IMR-90 (cell line): Measurements from ENCODE around the gene THY1. TPM values are rescaled to one million over a fixed set of nuclear protein-coding genes. Genes with fewer than 3 reads are reported as not detected.
A peak's percentile ranks its signal among the peaks of the same experiment; 100 is the strongest.

Experiments used
- ATAC-seq: fragments of 200-7000 bp; cut with Tn5 transposase; 2 replicates; pipeline ENCODE4 v1.9.1; 2020; ENCODE audit warnings: low read depth, mild to moderate bottlenecking, moderate library complexity
- BruUV-seq: library from RNA; stranded (reverse); fragments of 400-500 nt; replicated peaks from 2 replicates; lab custom pipeline; 2021; lab: Mats Ljungman, UMichigan
- CTCF ChIA-PET: fragments of 300-600 bp; formaldehyde crosslinking; extraction: SDS; loops from one replicate; lab custom pipeline; 2021; ENCODE audit warnings: antibody characterized with exemption; lab: Yijun Ruan, JAX
- POLR2A ChIA-PET: fragments of 300-600 bp; sonication (Branson Sonifier 250); formaldehyde crosslinking; loops from one replicate; lab custom pipeline; 2022; ENCODE audit warnings: antibody characterized with exemption; ENCODE audit not compliant: unreplicated experiment; lab: Charles Lee
- DNase-seq: peaks from one replicate; pipeline ENCODE4 v3.0.0; 2013
- H2AFZ ChIP-seq: replicated peaks from 2 replicates; pipeline ENCODE3; 2013; ENCODE audit warnings: low read length, mild to moderate bottlenecking; ENCODE audit not compliant: poor library complexity
- H2AK5ac ChIP-seq: 2 replicates; pipeline ENCODE4 v1.6.1; 2013; ENCODE audit warnings: low read depth, low read length, inconsistent platforms
- H2AK9ac ChIP-seq: replicated peaks from 2 replicates; pipeline ENCODE3; 2013; ENCODE audit warnings: mild to moderate bottlenecking, low read depth, low read length, moderate library complexity; ENCODE audit not compliant: poor library complexity
- H2BK120ac ChIP-seq: 2 replicates; pipeline ENCODE4 v1.6.1; 2013; ENCODE audit warnings: low read depth, low read length, inconsistent platforms
- H2BK15ac ChIP-seq: 3 replicates; pipeline ENCODE4 v1.6.1; 2013; ENCODE audit warnings: low read depth, low read length, inconsistent platforms
- H2BK20ac ChIP-seq: 2 replicates; pipeline ENCODE4 v1.6.1; 2013; ENCODE audit warnings: low read depth, mild to moderate bottlenecking, inconsistent platforms, low read length, moderate library complexity
- H2BK5ac ChIP-seq: 2 replicates; pipeline ENCODE4 v1.6.1; 2013; ENCODE audit warnings: mild to moderate bottlenecking, low read depth, low read length, inconsistent platforms; ENCODE audit not compliant: poor library complexity, severe bottlenecking
- H3K14ac ChIP-seq: replicated peaks from 2 replicates; pipeline ENCODE4 v1.6.1; 2013; ENCODE audit warnings: low read depth, low read length, inconsistent platforms
- H3K18ac ChIP-seq: 2 replicates; pipeline ENCODE4 v1.6.1; 2013; ENCODE audit warnings: low read depth, low read length, control low read depth
- H3K23ac ChIP-seq: 2 replicates; pipeline ENCODE4 v1.6.1; 2013; ENCODE audit warnings: low read depth, low read length, inconsistent platforms
- H3K27ac ChIP-seq: 2 replicates; pipeline ENCODE4 v1.5.1; 2013; ENCODE audit warnings: mild to moderate bottlenecking, control low read depth, low read length; ENCODE audit not compliant: insufficient read depth
- H3K27me3 ChIP-seq: 2 replicates; pipeline ENCODE4 v1.6.1; 2013; ENCODE audit warnings: low read length; ENCODE audit not compliant: control insufficient read depth, insufficient read depth
- H3K36me3 ChIP-seq: 2 replicates; pipeline ENCODE4 v1.6.1; 2013; ENCODE audit warnings: low read length, mixed read lengths; ENCODE audit not compliant: control insufficient read depth, insufficient read depth
- H3K4ac ChIP-seq: 2 replicates; pipeline ENCODE4 v1.6.1; 2013; ENCODE audit warnings: low read depth, low read length, inconsistent platforms
- H3K4me1 ChIP-seq: 2 replicates; pipeline ENCODE4 v1.6.1; 2013; ENCODE audit warnings: low read length, mixed read lengths; ENCODE audit not compliant: control insufficient read depth, insufficient read depth
- H3K4me2 ChIP-seq: 2 replicates; pipeline ENCODE4 v1.6.1; 2013; ENCODE audit warnings: low read depth, mild to moderate bottlenecking, control low read depth, low read length, moderate library complexity
- H3K4me3 ChIP-seq: 2 replicates; pipeline ENCODE4 v1.5.1; 2013; ENCODE audit warnings: low read depth, mild to moderate bottlenecking, control low read depth, low read length, moderate library complexity; ENCODE audit not compliant: insufficient read depth
- H3K56ac ChIP-seq: 2 replicates; pipeline ENCODE4 v1.6.1; 2013; ENCODE audit warnings: low read length, inconsistent platforms; ENCODE audit not compliant: insufficient read depth; ENCODE audit errors: extremely low read depth
- H3K79me1 ChIP-seq, 2 experiments: 2 replicates each; pipeline ENCODE4 v1.6.1; 2013; ENCODE audit warnings: low read length in 2 of 2, inconsistent platforms in 1 of 2, low read depth in 1 of 2
- H3K9ac ChIP-seq: 2 replicates; pipeline ENCODE4 v1.6.1; 2013; ENCODE audit warnings: low read depth, low read length, control low read depth
- H3K9me1 ChIP-seq: 2 replicates; pipeline ENCODE4 v1.6.1; 2013; ENCODE audit warnings: low read length, inconsistent platforms; ENCODE audit not compliant: insufficient read depth
- H3K9me3 ChIP-seq: 2 replicates; pipeline ENCODE4 v1.6.1; 2013; ENCODE audit warnings: low read length; ENCODE audit not compliant: control insufficient read depth, insufficient read depth
- H4K20me1 ChIP-seq: 2 replicates; pipeline ENCODE4 v1.6.1; 2013; ENCODE audit warnings: low read length, inconsistent platforms; ENCODE audit not compliant: insufficient read depth
- H4K5ac ChIP-seq: 2 replicates; pipeline ENCODE4 v1.6.1; 2013; ENCODE audit warnings: mild to moderate bottlenecking, low read depth, low read length, control low read depth
- H4K8ac ChIP-seq, 2 experiments: 2 replicates each; pipeline ENCODE4 v1.6.1; 2013; ENCODE audit warnings: low read depth in 2 of 2, low read length in 2 of 2, control low read depth in 1 of 2, inconsistent platforms in 1 of 2
- H4K91ac ChIP-seq: 2 replicates; pipeline ENCODE4 v1.6.1; 2013; ENCODE audit warnings: low read depth, low read length, inconsistent platforms; ENCODE audit not compliant: insufficient read depth
- BHLHE40 ChIP-seq: fragments of 150-350 bp; IDR thresholded peaks from 2 replicates; pipeline ENCODE4 v1.6.1; 2016; ENCODE audit warnings: mild to moderate bottlenecking, low read depth, low read length
- CEBPB ChIP-seq: IDR thresholded peaks from 2 replicates; pipeline ENCODE4 v1.6.1; 2012; ENCODE audit warnings: low read depth, low read length, improper control_type of control experiment
- CTCF ChIP-seq: conservative IDR thresholded peaks from 2 replicates; pipeline ENCODE4 v1.5.1; 2012; ENCODE audit warnings: mild to moderate bottlenecking, low read depth, low read length, improper control_type of control experiment
- FOS ChIP-seq: fragments of 150-350 bp; IDR thresholded peaks from 2 replicates; pipeline ENCODE4 v1.6.1; 2016; ENCODE audit warnings: low read depth, low read length
- MAFK ChIP-seq: IDR thresholded peaks from 2 replicates; pipeline ENCODE4 v1.6.1; 2012; ENCODE audit warnings: low read depth, low read length, improper control_type of control experiment
- MXI1 ChIP-seq: IDR thresholded peaks from 2 replicates; pipeline ENCODE4 v1.6.1; 2012; ENCODE audit warnings: low read depth, mild to moderate bottlenecking, low read length, moderate library complexity, borderline replicate concordance
- NFE2L2 ChIP-seq: fragments of 150-350 bp; IDR thresholded peaks from 2 replicates; pipeline ENCODE4 v1.6.1; 2016; ENCODE audit warnings: low read depth, mild to moderate bottlenecking, low read length
- RAD21 ChIP-seq: IDR thresholded peaks from 2 replicates; pipeline ENCODE4 v1.6.1; 2012; ENCODE audit warnings: low read length, improper control_type of control experiment
- RCOR1 ChIP-seq: IDR thresholded peaks from 2 replicates; pipeline ENCODE4 v1.6.1; 2012; ENCODE audit warnings: mild to moderate bottlenecking, low read length, improper control_type of control experiment; ENCODE audit not compliant: insufficient replicate concordance
- RFX5 ChIP-seq: IDR thresholded peaks from 2 replicates; pipeline ENCODE4 v1.8.0; 2012; ENCODE audit warnings: low read depth, mild to moderate bottlenecking, low read length, moderate library complexity
- SMC3 ChIP-seq: fragments of 150-350 bp; IDR thresholded peaks from 2 replicates; pipeline ENCODE4 v1.6.1; 2016; ENCODE audit warnings: low read depth, mild to moderate bottlenecking, antibody characterized with exemption, low read length, moderate library complexity
- USF2 ChIP-seq: fragments of 150-350 bp; IDR thresholded peaks from 2 replicates; pipeline ENCODE4 v1.6.1; 2017; ENCODE audit warnings: mild to moderate bottlenecking, antibody characterized with exemption, low read length, low read depth
- WGBS, 2 experiments: methylation state at CpG; one replicate each; pipeline versions ENCODE4 v1.1.5 to v1.1.7; 2013; ENCODE audit warnings: missing lambda C conversion rate in 2 of 2; ENCODE audit not compliant: insufficient read length in 1 of 2; ENCODE audit errors: extremely low coverage in 2 of 2; 5-methylcytosine and 5-hydroxymethylcytosine counted together
- dilution Hi-C: fragments of 300-500 bp; cut with HindIII; formaldehyde crosslinking; loops from one replicate; pipeline ENCODE4 v1.14.3; 2018; ENCODE audit warnings: low sequenced_read_pairs; ENCODE audit not compliant: unreplicated experiment
- in situ Hi-C: fragments of 300-500 bp; cut with MboI; formaldehyde crosslinking; loops from 3 replicates; pipeline ENCODE4 v1.14.3; 2019; ENCODE audit warnings: low sequenced_read_pairs, inconsistent platforms, mixed read lengths
- intact Hi-C: fragments of 100-400 bp; cut with micrococcal nuclease; formaldehyde crosslinking; loops from 2 replicates; pipeline ENCODE4 v1.10.0; 2022
- polyA plus RNA-seq, 3 experiments: library from polyadenylated mRNA; depleted of rRNA; stranded (reverse); fragments of >200 nt; gene quantifications; 2 replicates each; pipeline ENCODE4 v1.2.3, GENCODE V29; 2012; ENCODE audit warnings: low replicate concordance in 1 of 3
- total RNA-seq: library from RNA; depleted of rRNA; stranded (reverse); fragments of >200 nt; gene quantifications from 2 replicates; pipeline ENCODE4 v1.2.3, GENCODE V29; 2012

Gene THY1
- total and polyA plus RNA-seq, 2 of the 4 experiments (the other 2 are of a cell fraction), result 703 to 2,603 TPM

GRCh38 chr11:119449498-119449897 lies 26.5 kb upstream of the THY1 start:
- Histone ChIP-seq H3K4me3 (no peak overlapping the region), H4K8ac (peak overlapping the region in 1 of 2 experiments; percentile 64; a peak in 1 of 4 replicates), H4K5ac (peak overlapping the region; percentile 53; the same call in 1 of the 2 replicates), H3K9ac (no peak overlapping the region), H3K4ac (peak overlapping the region; percentile 30; the same call in 1 of the 2 replicates), H3K27ac (peak overlapping the region; percentile 17; the same call in 1 of the 2 replicates), H4K91ac (no peak overlapping the region), H3K4me1 (peaks cover 17% of the 10 kb centered on the region), H2BK20ac (0 out of 2 replicates have a peak overlapping the region, but pooled peaks have one; percentile 79), H3K14ac (peak overlapping the region; percentile 17; the same call in 1 of the 2 replicates), H2BK15ac (0 out of 3 replicates have a peak overlapping the region, but pooled peaks have one; percentile 52), H3K9me1 (peaks cover 9% of the 10 kb centered on the region), H3K18ac (peak overlapping the region; percentile 74), H2BK120ac (peak overlapping the region; percentile 94; the same call in 1 of the 2 replicates), H2AFZ (no peak overlapping the region), H3K27me3 (no peaks in the 10 kb centered on the region), H3K9me3 (no peaks in the 10 kb centered on the region), H3K36me3 (no peaks in the 10 kb centered on the region), H3K79me1 (no peaks in the 10 kb centered on the region), H2AK5ac (peak overlapping the region; percentile 3; the same call in 1 of the 2 replicates), H3K56ac (no peak overlapping the region), H4K20me1 (no peaks in the 10 kb centered on the region), H3K23ac (no peak overlapping the region), H3K4me2 (no peak overlapping the region), H2AK9ac (no peak overlapping the region), H2BK5ac (no peak overlapping the region)
- BruUV-seq, result no TSS peak
- ATAC-seq, result no peak
- ChIA-PET CTCF (interaction anchor here (0.6 kb wide), 1 partner anchor 13 kb away, joined by 3 read pairs; no protein-coding TSS in a partner anchor), POLR2A (no interaction called here)
- in situ Hi-C loops (no loop called here), dilution Hi-C loops (no loop called here), intact Hi-C loops (no loop called here)
- WGBS, 2 experiments, result 100% methylated on average over 1 of the region's 3 CpGs; no CpG with 5 or more reads in 1 of the 2 experiments
- DNase-seq, result no peak
- TF ChIP-seq CTCF, result no peak
- no peak for TF ChIP-seq RFX5
- TF ChIP-seq MAFK, result no peak
- no peak for TF ChIP-seq BHLHE40
- TF ChIP-seq USF2, result no peak
- TF ChIP-seq RAD21, result no peak
- no peak for TF ChIP-seq FOS
- no peak for TF ChIP-seq MXI1
- no peak for TF ChIP-seq NFE2L2
- no peak for TF ChIP-seq CEBPB
- TF ChIP-seq SMC3, result no peak
- no peak for TF ChIP-seq RCOR1
